Measurements from ENCODE around the gene GSTM2. TPM values are rescaled to one million over a fixed set of nuclear protein-coding genes. Genes with fewer than 3 reads are reported as not detected.

GSTM2 gene
- total RNA-seq, 1 experiment from 2014 or later = 14.9 TPM

- no peak overlapping the region for H3K4me3 Mint-ChIP-seq
- Histone ChIP-seq H3K79me1 (ENCODE audit: insufficient read depth, low read depth, low read length, poor library complexity, severe bottlenecking) (no peaks in the 10 kb centered on the region), H2AFZ (ENCODE audit: low read length) (no peak overlapping the region), H2BK20ac (ENCODE audit: low read depth, low read length, poor library complexity, severe bottlenecking) (no peak overlapping the region), H2BK120ac (ENCODE audit: low read depth, low read length, poor library complexity, severe bottlenecking) (no peak overlapping the region), H2BK5ac (ENCODE audit: insufficient read length, low read length) (no peak overlapping the region), H2AK5ac (ENCODE audit: insufficient read length, low read length) (no peak overlapping the region), H3K79me2 (ENCODE audit: insufficient read depth, low read length) (no peaks in the 10 kb centered on the region), H3K4me2 (ENCODE audit: insufficient read depth, insufficient read length, low read length) (no peak overlapping the region), H3K9ac (ENCODE audit: extremely low read depth, insufficient read length, low read length) (no peak overlapping the region), H4K8ac (replicated peaks; ENCODE audit: insufficient read length, low read depth, low read length) (no peak overlapping the region), H3K27ac (ENCODE audit: insufficient read length, low read depth, low read length) (no peak overlapping the region), H2BK15ac (ENCODE audit: low read depth, low read length) (no peak overlapping the region), H3K9me3 (ENCODE audit: control insufficient read depth, low read depth, low read length) (peaks cover 11% of the 10 kb centered on the region), H4K20me1 (ENCODE audit: control insufficient read depth, insufficient read depth, insufficient read length) (no peaks in the 10 kb centered on the region), H3K23ac (ENCODE audit: insufficient read length, low read depth, low read length) (no peak overlapping the region), H4K91ac (ENCODE audit: insufficient read length, low read depth, low read length) (no peak overlapping the region), H3K18ac (ENCODE audit: insufficient read length, low read depth, low read length) (no peak overlapping the region), H3K14ac (ENCODE audit: insufficient read depth, low read length) (no peak overlapping the region), H3T11ph (ENCODE audit: low read length) (no peak overlapping the region), H3K23me2 (ENCODE audit: insufficient read length, low read depth, low read length, poor library complexity, severe bottlenecking) (no peaks in the 10 kb centered on the region), H3K56ac (ENCODE audit: insufficient read length, low read depth, low read length) (no peak overlapping the region), H3K4me1 (ENCODE audit: insufficient read depth, low read length) (no peaks in the 10 kb centered on the region), H3K4ac (ENCODE audit: low read depth, low read length) (no peak overlapping the region), H4K5ac (ENCODE audit: insufficient read length, low read depth, low read length) (no peak overlapping the region), H3K27me3 (ENCODE audit: insufficient read depth, low read length) (no peaks in the 10 kb centered on the region), H2BK12ac (ENCODE audit: insufficient read length, low read depth, low read length) (no peak overlapping the region)
- peaks cover 7 to 8% of the 10 kb centered on the region in 2 experiments; a peak in 3 of 4 replicates for H3K4me1 Mint-ChIP-seq
- peaks cover 5% of the 10 kb centered on the region for H3K27me3 Mint-ChIP-seq (ENCODE audit: low read depth)
- DNase-seq = no peak
- no CpG with 5 or more reads among the region's 7 CpGs for WGBS (ENCODE audit: extremely low coverage, insufficient read length, low lambda C conversion rate)
- peaks cover 10 to 17% of the 10 kb centered on the region in 2 experiments for H3K9me3 Mint-ChIP-seq
- H3K36me3 Mint-ChIP-seq (ENCODE audit: insufficient read depth in 1 of 3, low read depth in 3 of 3) = peaks cover 0 to 5% (median 4%) of the 10 kb centered on the region in 3 experiments; a peak in 4 of 7 replicates
- peak overlapping the region in 1 of 3 experiments; percentile 70; a peak in 1 of 7 replicates for H3K27ac Mint-ChIP-seq
- TF ChIP-seq, protein P1, sequence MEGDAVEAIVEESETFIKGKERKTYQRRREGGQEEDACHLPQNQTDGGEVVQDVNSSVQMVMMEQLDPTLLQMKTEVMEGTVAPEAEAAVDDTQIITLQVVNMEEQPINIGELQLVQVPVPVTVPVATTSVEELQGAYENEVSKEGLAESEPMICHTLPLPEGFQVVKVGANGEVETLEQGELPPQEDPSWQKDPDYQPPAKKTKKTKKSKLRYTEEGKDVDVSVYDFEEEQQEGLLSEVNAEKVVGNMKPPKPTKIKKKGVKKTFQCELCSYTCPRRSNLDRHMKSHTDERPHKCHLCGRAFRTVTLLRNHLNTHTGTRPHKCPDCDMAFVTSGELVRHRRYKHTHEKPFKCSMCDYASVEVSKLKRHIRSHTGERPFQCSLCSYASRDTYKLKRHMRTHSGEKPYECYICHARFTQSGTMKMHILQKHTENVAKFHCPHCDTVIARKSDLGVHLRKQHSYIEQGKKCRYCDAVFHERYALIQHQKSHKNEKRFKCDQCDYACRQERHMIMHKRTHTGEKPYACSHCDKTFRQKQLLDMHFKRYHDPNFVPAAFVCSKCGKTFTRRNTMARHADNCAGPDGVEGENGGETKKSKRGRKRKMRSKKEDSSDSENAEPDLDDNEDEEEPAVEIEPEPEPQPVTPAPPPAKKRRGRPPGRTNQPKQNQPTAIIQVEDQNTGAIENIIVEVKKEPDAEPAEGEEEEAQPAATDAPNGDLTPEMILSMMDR (conservative IDR thresholded peaks at IDR 0.05) = no peak
Observed at GRCh38 chr1:109722908-109723691, 55.2 kb downstream of the GSTM2 start.

Other genes starting within 250 kb of the GSTM2 start
- gene PSMA5, start 241.6 kb upstream of the GSTM2 start, total RNA-seq (2021) = 133 and 136 TPM in 2 replicates
- 2.5 and 2.6 TPM in 2 replicates for gene SYPL2, start 201.5 kb upstream of the GSTM2 start, total RNA-seq (2021)
- gene ATXN7L2, start 184.2 kb upstream of the GSTM2 start, total RNA-seq (2021) = 17.3 TPM in 2 replicates
- gene CYB561D1, start 174.0 kb upstream of the GSTM2 start, total RNA-seq (2021) = 6.5 and 6.7 TPM in 2 replicates
- 3.6 and 4.1 TPM in 2 replicates for gene AMIGO1, start 158.3 kb upstream of the GSTM2 start, total RNA-seq (2021)
- gene GPR61, start 128.2 kb upstream of the GSTM2 start, total RNA-seq (2021) = 0.24 and 0.48 TPM in 2 replicates
- gene GNAI3, start 119.4 kb upstream of the GSTM2 start, total RNA-seq (2021) = 9.8 and 9.9 TPM in 2 replicates
- gene GNAT2, start 48.4 kb upstream of the GSTM2 start, total RNA-seq (2021) = 0.20 TPM in 1 of 2 replicates, not detected in the other
- 63.0 and 65.1 TPM in 2 replicates for gene AMPD2, start 48.2 kb upstream of the GSTM2 start, total RNA-seq (2021)
- 22.0 and 24.6 TPM in 2 replicates for gene GSTM4, start 12.0 kb upstream of the GSTM2 start, total RNA-seq (2021)
- gene GSTM1, start 19.8 kb downstream of the GSTM2 start, total RNA-seq (2021) = 19.5 and 20.7 TPM in 2 replicates
- not detected in 2 replicates for gene GSTM5, start 44.2 kb downstream of the GSTM2 start, total RNA-seq (2021)
- gene GSTM3, start 73.0 kb downstream of the GSTM2 start, total RNA-seq (2021) = 2.7 and 3.5 TPM in 2 replicates
- not detected in 2 replicates for gene EPS8L3, start 95.9 kb downstream of the GSTM2 start, total RNA-seq (2021)
- 2.3 and 3.2 TPM in 2 replicates for gene CSF1, start 242.8 kb downstream of the GSTM2 start, total RNA-seq (2021)